ENCODE results near the gene ZFP90.
"Not testable (repeated sequence)": the region's sequence is repeated elsewhere in the genome, so short reads cannot be mapped to it uniquely, and the experiment has no call there.

ZFP90 gene

DNA sequence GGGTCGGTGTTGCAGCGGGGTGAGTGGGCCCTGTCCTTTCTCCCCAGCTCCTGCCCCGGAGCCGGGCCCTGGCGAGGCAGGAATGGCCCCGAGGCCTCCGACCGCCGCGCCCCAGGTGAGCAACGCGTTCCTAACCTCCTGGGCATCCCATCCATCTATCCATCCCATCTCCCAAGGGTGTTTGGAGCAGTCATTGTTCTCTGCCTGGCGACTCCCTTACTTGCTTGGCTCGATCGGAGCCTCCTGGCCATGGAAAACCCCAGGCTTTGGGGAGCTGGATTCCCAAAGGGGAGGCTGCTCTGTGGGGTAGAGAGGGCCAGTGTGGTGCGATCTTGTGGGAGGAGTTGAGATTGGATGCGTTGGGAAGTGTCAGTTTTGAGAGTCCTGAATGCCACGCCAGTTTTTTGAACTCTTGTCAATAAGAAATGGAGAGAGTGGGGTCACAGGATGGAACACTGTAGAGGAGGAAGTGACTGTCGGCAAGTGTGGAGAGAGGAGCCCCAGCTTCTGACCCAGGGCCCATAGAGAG lies 684 bp downstream of the ZFP90 start:
- Histone ChIP-seq H3K27me3 (replicated peaks) (no peaks in the 10 kb centered on the region), H3K27ac (no peak overlapping the region), H3K36me3 (replicated peaks) (peaks cover 10% of the 10 kb centered on the region), H3K4me3 (ENCODE audit: low read depth, low read length) (peak overlapping the region; percentile 73)
- no peak for DNase-seq
- TF ChIP-seq, protein P1, sequence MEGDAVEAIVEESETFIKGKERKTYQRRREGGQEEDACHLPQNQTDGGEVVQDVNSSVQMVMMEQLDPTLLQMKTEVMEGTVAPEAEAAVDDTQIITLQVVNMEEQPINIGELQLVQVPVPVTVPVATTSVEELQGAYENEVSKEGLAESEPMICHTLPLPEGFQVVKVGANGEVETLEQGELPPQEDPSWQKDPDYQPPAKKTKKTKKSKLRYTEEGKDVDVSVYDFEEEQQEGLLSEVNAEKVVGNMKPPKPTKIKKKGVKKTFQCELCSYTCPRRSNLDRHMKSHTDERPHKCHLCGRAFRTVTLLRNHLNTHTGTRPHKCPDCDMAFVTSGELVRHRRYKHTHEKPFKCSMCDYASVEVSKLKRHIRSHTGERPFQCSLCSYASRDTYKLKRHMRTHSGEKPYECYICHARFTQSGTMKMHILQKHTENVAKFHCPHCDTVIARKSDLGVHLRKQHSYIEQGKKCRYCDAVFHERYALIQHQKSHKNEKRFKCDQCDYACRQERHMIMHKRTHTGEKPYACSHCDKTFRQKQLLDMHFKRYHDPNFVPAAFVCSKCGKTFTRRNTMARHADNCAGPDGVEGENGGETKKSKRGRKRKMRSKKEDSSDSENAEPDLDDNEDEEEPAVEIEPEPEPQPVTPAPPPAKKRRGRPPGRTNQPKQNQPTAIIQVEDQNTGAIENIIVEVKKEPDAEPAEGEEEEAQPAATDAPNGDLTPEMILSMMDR (IDR thresholded peaks at IDR 0.05; ENCODE audit: low read depth, low read length, missing control alignments): no peak
- in situ Hi-C loops (cut with HindIII; ENCODE audit: low pct_ligation_motif_present, low sequenced_read_pairs): no loop called here

DNA sequence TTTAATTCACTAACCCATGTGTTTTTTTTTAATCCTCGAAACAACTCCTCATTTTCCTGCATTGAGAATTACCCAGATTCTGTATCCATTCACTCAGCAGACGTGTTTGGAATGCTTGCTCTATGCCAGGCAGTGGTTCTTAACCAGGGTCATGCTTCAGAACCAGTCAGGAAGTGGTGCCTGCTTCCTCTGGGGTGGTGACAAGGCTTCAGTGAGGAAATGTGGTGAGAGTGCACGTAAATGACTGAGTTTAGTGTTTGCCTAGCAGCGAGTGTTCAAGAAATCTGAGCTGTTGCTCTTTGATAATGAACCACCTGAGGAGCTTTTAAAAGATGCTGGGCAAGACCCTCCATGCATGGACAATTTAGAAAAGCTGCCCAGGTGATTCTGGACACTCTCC lies 9.9 kb downstream of the ZFP90 start:
- TF ChIP-seq, protein P1 (IDR thresholded peaks at IDR 0.05; ENCODE audit: low read depth, low read length, missing control alignments): no peak
- H3K36me3 ChIP-seq (replicated peaks): peaks cover 38% of the 10 kb centered on the region
- no peak overlapping the region for H3K27ac ChIP-seq
- no peak overlapping the region for H3K4me3 ChIP-seq (ENCODE audit: low read depth, low read length)
- H3K27me3 ChIP-seq (replicated peaks): no peaks in the 10 kb centered on the region
- in situ Hi-C loops (cut with HindIII; ENCODE audit: low pct_ligation_motif_present, low sequenced_read_pairs): no loop called here
- no peak for DNase-seq

DNA sequence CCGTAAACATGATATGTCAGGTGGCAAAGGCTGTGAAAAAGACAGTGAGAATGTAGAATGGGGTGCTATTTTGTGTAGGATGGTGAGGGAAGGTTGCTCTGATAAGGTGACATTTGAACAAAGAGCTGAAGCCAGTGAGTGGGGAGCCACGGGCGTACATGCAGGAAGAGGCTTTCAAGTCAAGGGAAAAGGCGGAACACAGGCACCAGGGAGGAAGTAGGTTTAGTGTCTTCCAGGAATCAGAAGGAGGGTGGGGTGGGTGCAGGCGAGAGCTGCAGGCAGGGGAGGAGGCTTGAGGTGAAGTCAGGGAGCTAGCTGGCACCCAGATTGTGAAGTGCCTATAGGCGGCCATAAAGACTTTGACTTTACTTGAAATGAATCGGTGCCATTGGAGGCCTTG lies 14.1 kb downstream of the ZFP90 start:
- Histone ChIP-seq H3K36me3 (replicated peaks) (peaks cover 44% of the 10 kb centered on the region), H3K27me3 (replicated peaks) (no peaks in the 10 kb centered on the region), H3K27ac (no peak overlapping the region), H3K4me3 (ENCODE audit: low read depth, low read length) (no peak overlapping the region)
- in situ Hi-C loops (cut with HindIII; ENCODE audit: low pct_ligation_motif_present, low sequenced_read_pairs): no loop called here
- TF ChIP-seq, protein P1 (IDR thresholded peaks at IDR 0.05; ENCODE audit: low read depth, low read length, missing control alignments): no peak
- DNase-seq: no peak

DNA sequence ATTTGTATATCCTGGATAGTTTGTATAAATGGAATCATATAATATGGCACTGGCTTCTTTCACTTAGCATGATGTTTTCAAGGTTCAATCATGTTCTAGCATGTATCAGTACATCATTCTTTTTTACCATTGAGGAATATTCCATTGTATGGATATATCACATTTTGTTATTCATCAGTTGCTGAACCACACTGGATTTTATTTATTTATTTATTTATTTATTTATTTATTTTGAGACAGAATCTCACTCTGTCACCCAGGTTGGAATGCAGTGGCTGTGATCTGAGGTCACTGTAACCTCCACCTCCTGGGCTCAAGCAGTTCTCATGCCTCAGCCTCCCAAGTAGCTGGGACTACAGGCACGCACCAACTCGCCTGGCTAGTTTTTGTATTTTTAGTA lies 21.2 kb downstream of the ZFP90 start:
- DNase-seq; in situ Hi-C loops (cut with HindIII; ENCODE audit: low pct_ligation_motif_present, low sequenced_read_pairs); H3K27me3 ChIP-seq (replicated peaks); H3K27ac ChIP-seq; H3K4me3 ChIP-seq (ENCODE audit: low read depth, low read length): not testable (repeated sequence)
- H3K36me3 ChIP-seq (replicated peaks): peaks cover 67% of the 10 kb centered on the region

DNA sequence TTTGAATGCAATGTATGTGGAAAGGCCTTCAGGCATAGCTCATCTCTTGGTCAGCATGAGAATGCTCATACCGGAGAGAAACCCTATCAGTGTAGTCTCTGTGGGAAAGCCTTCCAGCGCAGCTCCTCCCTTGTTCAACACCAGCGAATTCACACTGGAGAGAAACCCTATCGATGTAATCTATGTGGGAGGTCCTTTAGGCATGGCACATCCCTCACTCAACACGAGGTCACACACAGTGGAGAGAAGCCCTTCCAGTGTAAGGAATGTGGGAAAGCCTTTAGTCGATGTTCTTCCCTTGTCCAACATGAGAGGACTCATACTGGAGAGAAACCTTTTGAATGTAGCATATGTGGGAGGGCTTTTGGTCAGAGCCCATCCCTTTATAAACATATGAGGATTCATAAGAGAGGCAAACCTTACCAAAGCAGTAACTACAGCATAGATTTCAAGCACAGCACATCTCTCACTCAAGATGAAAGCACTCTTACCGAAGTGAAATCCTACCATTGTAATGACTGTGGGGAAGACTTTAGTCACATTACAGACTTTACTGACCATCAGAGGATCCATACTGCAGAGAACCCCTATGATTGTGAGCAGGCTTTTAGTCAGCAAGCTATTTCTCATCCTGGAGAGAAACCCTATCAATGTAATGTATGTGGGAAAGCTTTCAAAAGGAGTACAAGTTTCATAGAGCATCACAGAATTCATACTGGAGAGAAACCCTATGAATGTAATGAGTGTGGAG lies 24.7 kb downstream of the ZFP90 start:
- peaks cover 48% of the 10 kb centered on the region for H3K36me3 ChIP-seq (replicated peaks)
- TF ChIP-seq, protein P1 (IDR thresholded peaks at IDR 0.05; ENCODE audit: low read depth, low read length, missing control alignments): no peak
- no peak overlapping the region for H3K4me3 ChIP-seq (ENCODE audit: low read depth, low read length)
- no peak for DNase-seq
- in situ Hi-C loops (cut with HindIII; ENCODE audit: low pct_ligation_motif_present, low sequenced_read_pairs): no loop called here
- H3K27me3 ChIP-seq (replicated peaks): no peaks in the 10 kb centered on the region
- H3K27ac ChIP-seq: no peak overlapping the region

DNA sequence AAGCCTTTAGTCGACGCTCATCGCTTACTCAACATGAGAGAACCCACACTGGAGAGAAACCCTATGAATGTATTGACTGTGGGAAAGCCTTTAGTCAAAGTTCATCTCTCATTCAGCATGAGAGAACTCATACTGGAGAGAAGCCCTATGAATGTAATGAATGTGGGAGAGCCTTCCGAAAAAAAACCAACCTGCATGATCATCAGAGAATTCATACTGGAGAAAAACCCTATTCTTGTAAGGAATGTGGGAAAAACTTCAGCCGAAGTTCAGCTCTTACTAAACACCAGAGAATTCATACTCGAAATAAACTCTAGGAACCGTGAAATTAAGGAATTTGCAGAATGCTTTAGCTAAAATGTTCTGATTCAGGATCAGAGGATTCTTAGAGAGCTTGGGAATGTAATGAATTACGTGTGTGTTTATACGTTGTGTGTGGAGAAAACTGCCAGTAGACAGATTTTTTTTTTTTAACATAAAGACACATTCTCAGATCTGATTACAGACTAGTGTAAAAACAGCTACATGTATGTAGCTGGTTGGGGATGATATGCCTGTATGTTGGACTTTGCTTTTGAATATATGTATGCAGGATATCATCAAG lies 25.4 kb downstream of the ZFP90 start:
- TF ChIP-seq, protein P1 (IDR thresholded peaks at IDR 0.05; ENCODE audit: low read depth, low read length, missing control alignments): no peak
- in situ Hi-C loops (cut with HindIII; ENCODE audit: low pct_ligation_motif_present, low sequenced_read_pairs): no loop called here

More for the DNA sequence above, 25.4 kb downstream of the ZFP90 start:
- Histone ChIP-seq H3K27ac (no peak overlapping the region), H3K27me3 (replicated peaks) (no peaks in the 10 kb centered on the region), H3K4me3 (ENCODE audit: low read depth, low read length) (no peak overlapping the region), H3K36me3 (replicated peaks) (peaks cover 41% of the 10 kb centered on the region)
- no peak for DNase-seq

Data from brain microvascular endothelial cell (primary cell).